Mammary epithelial cell (primary cell): ENCODE data around the gene COPG2.

ENCODE experiments used
- CTCF ChIP-seq, 2 donors: IDR thresholded peaks in 1 of 2; conservative IDR thresholded peaks in 1 of 2; 2 replicates each; pipeline ENCODE4 v1.5.1; 2011 to 2012; ENCODE audit warnings: inconsistent platforms in 2 of 2, low read length in 2 of 2, mild to moderate bottlenecking in 2 of 2, control low read depth in 1 of 2, low read depth in 1 of 2; ENCODE audit not compliant: insufficient read depth in 1 of 2; ENCODE audit errors: extremely low read depth in 1 of 2
- EZH2 ChIP-seq: IDR thresholded peaks from 2 replicates; pipeline ENCODE4 v1.6.1; 2012; ENCODE audit warnings: low read length, inconsistent platforms, borderline replicate concordance

GRCh38 chr7:130611218-130611617 is 57.3 kb downstream of the COPG2 start:
- TF ChIP-seq CTCF (conservative IDR thresholded peaks at IDR 0.05 in 1 of 2, IDR thresholded peaks at IDR 0.05 in 1 of 2; ENCODE audit: extremely low read depth in 1 of 2, insufficient read depth in 1 of 2, low read depth in 1 of 2, low read length in 2 of 2) (no peak), EZH2 (no peak)
